Body of pancreas (tissue), 4 donors: ENCODE data around the gene GADD45B. TPM values are rescaled to one million over a fixed set of nuclear protein-coding genes. Genes with fewer than 3 reads are reported as not detected.
"Not testable (repeated sequence)": the region's sequence is repeated elsewhere in the genome, so short reads cannot be mapped to it uniquely, and the experiment has no call there.

Source experiments
- ATAC-seq: fragments of 150-250 bp; one replicate; pipeline ENCODE4 v1.9.1; 2016
- DNase-seq, 4 donors: peaks; one replicate each; pipeline ENCODE4 v3.0.0-alpha.2; 2019
- H3K27ac ChIP-seq, 4 donors: fragments of 200-600 bp; sonication (generic); 1 replicate in 3 of 4; 2 replicates in 1 of 4; pipeline versions ENCODE4 v1.5.1 to v1.6.1; 2016 to 2019; ENCODE audit warnings: mild to moderate bottlenecking in 1 of 4, mixed read lengths in 1 of 4, moderate library complexity in 1 of 4
- H3K27me3 ChIP-seq, 2 donors: fragments of 200-600 bp; sonication (generic); one replicate each; pipeline ENCODE4 v1.6.0; 2016; ENCODE audit warnings: mild to moderate bottlenecking in 1 of 2
- H3K36me3 ChIP-seq, 2 donors: fragments of 200-600 bp; sonication (generic); replicated peaks in 1 of 2; 2 replicates each; pipeline ENCODE4 v1.5.1; 2016; ENCODE audit warnings: low read depth in 2 of 2; ENCODE audit not compliant: insufficient read depth in 1 of 2
- H3K4me1 ChIP-seq: fragments of 200-600 bp; sonication (generic); one replicate; pipeline ENCODE4 v1.6.0; 2016
- H3K4me3 ChIP-seq, 2 donors: fragments of 200-600 bp; sonication (generic); 1 replicate in 1 of 2; 2 replicates in 1 of 2; pipeline ENCODE4 v1.5.1; 2016 to 2019
- H3K9me3 ChIP-seq, 3 donors: fragments of 200-600 bp; sonication (generic); 1 replicate in 2 of 3; 2 replicates in 1 of 3; pipeline ENCODE4 v1.5.1; 2016
- POLR2A ChIP-seq, 3 donors: fragments of 450-650 bp; IDR thresholded peaks; one replicate each; pipeline ENCODE4 v1.6.1; 2016; ENCODE audit warnings: antibody characterized with exemption in 3 of 3, mild to moderate bottlenecking in 2 of 3
- WGBS, 2 donors: methylation state at CpG; one replicate each; pipeline ENCODE4 v1.1.5; 2017; 5-methylcytosine and 5-hydroxymethylcytosine counted together
- intact Hi-C: fragments of 100-400 bp; cut with DNase I; formaldehyde crosslinking; loops from one replicate; pipeline ENCODE4 v1.15.1; 2023
- total RNA-seq, 2 donors: library from RNA; depleted of rRNA; stranded (reverse); fragments of >200 nt; gene quantifications; one replicate each; pipeline ENCODE4 v1.1.0, GENCODE V29; 2016
- TF ChIP-seq, protein P1 (sequence below), 7 experiments: fragments of 450-650 bp in 4 of 7; fragments of 200-600 bp in 3 of 7; sonication (generic) in 3 of 7; IDR thresholded peaks; one replicate each; pipeline ENCODE4 v1.5.1; 2016 to 2019; ENCODE audit warnings: antibody characterized with exemption in 7 of 7

Gene GADD45B
- total RNA-seq, 2 donors from 2014 or later = 68.0 to 84.7 TPM

GRCh38 chr19:2455851-2456570 is 19.9 kb upstream of the GADD45B start:
- Histone ChIP-seq H3K27ac (peak overlapping the region in 3 of 4 donors; percentile 23 to 50 (median 49)), H3K4me3 (peak overlapping the region; percentile 79 to 90), H3K9me3 (no peaks in the 10 kb centered on the region), H3K4me1 (peaks cover 16% of the 10 kb centered on the region), H3K27me3 (no peaks in the 10 kb centered on the region), H3K36me3 (no peaks in the 10 kb centered on the region)
- ATAC-seq (no peak), DNase-seq (peak in 3 of 4 donors; percentile 29 to 44 (median 32))
- WGBS, 2 donors = 1% methylated on average over 54 of the region's 62 CpGs; no CpG with 5 or more reads in 1 of the 2 donors
- intact Hi-C loops = no loop called here
- TF ChIP-seq, protein P1, sequence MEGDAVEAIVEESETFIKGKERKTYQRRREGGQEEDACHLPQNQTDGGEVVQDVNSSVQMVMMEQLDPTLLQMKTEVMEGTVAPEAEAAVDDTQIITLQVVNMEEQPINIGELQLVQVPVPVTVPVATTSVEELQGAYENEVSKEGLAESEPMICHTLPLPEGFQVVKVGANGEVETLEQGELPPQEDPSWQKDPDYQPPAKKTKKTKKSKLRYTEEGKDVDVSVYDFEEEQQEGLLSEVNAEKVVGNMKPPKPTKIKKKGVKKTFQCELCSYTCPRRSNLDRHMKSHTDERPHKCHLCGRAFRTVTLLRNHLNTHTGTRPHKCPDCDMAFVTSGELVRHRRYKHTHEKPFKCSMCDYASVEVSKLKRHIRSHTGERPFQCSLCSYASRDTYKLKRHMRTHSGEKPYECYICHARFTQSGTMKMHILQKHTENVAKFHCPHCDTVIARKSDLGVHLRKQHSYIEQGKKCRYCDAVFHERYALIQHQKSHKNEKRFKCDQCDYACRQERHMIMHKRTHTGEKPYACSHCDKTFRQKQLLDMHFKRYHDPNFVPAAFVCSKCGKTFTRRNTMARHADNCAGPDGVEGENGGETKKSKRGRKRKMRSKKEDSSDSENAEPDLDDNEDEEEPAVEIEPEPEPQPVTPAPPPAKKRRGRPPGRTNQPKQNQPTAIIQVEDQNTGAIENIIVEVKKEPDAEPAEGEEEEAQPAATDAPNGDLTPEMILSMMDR (IDR thresholded peaks at IDR 0.05) = no peak
- TF ChIP-seq POLR2A (IDR thresholded peaks at IDR 0.05) = no peak

- Histone ChIP-seq H3K4me1 (peaks cover 28% of the 10 kb centered on the region), H3K36me3 (no peaks in the 10 kb centered on the region), H3K9me3 (no peaks in the 10 kb centered on the region), H3K4me3 (no peak overlapping the region), H3K27ac (peak overlapping the region in 3 of 4 donors; percentile 63 to 82 (median 73)), H3K27me3 (no peaks in the 10 kb centered on the region)
- intact Hi-C loops = no loop called here
- no peak for TF ChIP-seq POLR2A (IDR thresholded peaks at IDR 0.05)
- TF ChIP-seq, protein P1 (IDR thresholded peaks at IDR 0.05) = no peak
- WGBS, 2 donors = 90 to 91% methylated on average over 5 to 8 of the region's 8 CpGs
- DNase-seq (no peak), ATAC-seq (no peak)
These were observed 18.4 kb upstream of the GADD45B start for GRCh38 chr19:2457394-2458037.

- ATAC-seq = no peak
- no peak overlapping the region for H3K27ac ChIP-seq
- TF ChIP-seq POLR2A (IDR thresholded peaks at IDR 0.05) = no peak
- TF ChIP-seq, protein P1 (IDR thresholded peaks at IDR 0.05) = no peak
- 75 to 89% methylated on average over 4 to 5 of the region's 5 CpGs for WGBS, 2 donors
- H3K36me3 ChIP-seq = no peaks in the 10 kb centered on the region
- peaks cover 32% of the 10 kb centered on the region for H3K4me1 ChIP-seq
- intact Hi-C loops = no loop called here
- H3K4me3 ChIP-seq = no peak overlapping the region
- H3K9me3 ChIP-seq = no peaks in the 10 kb centered on the region
- no peak for DNase-seq
- H3K27me3 ChIP-seq = no peaks in the 10 kb centered on the region
These were observed 17.9 kb upstream of the GADD45B start for GRCh38 chr19:2458054-2458453.

DNA sequence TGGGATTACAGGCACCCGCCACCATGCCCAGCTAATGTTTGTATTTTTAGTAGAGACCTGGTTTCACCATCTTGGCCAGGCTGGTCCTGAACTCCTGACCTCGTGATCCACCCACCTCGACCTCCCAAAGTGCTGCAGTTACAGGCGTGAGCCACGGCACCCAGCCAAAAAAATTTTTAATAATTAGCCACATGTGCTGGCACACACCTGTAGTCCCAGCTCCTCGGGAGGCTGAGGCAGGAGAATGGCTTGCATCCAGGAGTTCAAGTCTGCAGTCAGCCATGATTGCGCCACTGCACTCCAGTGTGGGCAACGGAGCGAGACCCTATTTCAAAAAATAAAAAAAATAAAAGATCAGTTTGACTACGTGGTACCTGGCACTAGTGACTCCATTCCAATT is 17.2 kb upstream of the GADD45B start:
- DNase-seq, H3K4me3 ChIP-seq, ATAC-seq, intact Hi-C loops, H3K36me3 ChIP-seq, H3K27ac ChIP-seq, H3K27me3 ChIP-seq, H3K9me3 ChIP-seq: not testable (repeated sequence)
- 44 to 48% methylated on average over 10 of the region's 10 CpGs for WGBS, 2 donors
- H3K4me1 ChIP-seq = peaks cover 32% of the 10 kb centered on the region

GRCh38 chr19:2460245-2460644 is 15.7 kb upstream of the GADD45B start:
- intact Hi-C loops = no loop called here
- H3K4me3 ChIP-seq = no peak overlapping the region
- H3K27ac ChIP-seq = no peak overlapping the region
- TF ChIP-seq, protein P1 (IDR thresholded peaks at IDR 0.05) = no peak
- TF ChIP-seq POLR2A (IDR thresholded peaks at IDR 0.05) = no peak
- 95 to 100% methylated on average over 1 of the region's 1 CpG for WGBS, 2 donors
- no peaks in the 10 kb centered on the region for H3K36me3 ChIP-seq
- ATAC-seq (no peak), DNase-seq (no peak)
- H3K27me3 ChIP-seq = no peaks in the 10 kb centered on the region
- peaks cover 30% of the 10 kb centered on the region for H3K4me1 ChIP-seq
- no peaks in the 10 kb centered on the region for H3K9me3 ChIP-seq
